Astrocyte of the cerebellum (primary cell): ENCODE data around the gene FHOD3.

ENCODE experiments used
- DNase-seq: peaks from one replicate; pipeline ENCODE4 v3.0.0-alpha.2; 2011; ENCODE audit warnings: low read depth
- H3K4me3 ChIP-seq: 2 replicates; pipeline ENCODE4 v1.5.1; 2011; ENCODE audit warnings: mild to moderate bottlenecking, low read depth, low read length, moderate library complexity
- in situ Hi-C: cut with HindIII; loops from 2 replicates; pipeline ENCODE4 v1.10.0; 2017; ENCODE audit warnings: low sequenced_read_pairs
- TF ChIP-seq, protein P1 (sequence below): IDR thresholded peaks from 2 replicates; pipeline ENCODE4 v1.5.1; 2012; ENCODE audit warnings: low read length, low read depth, moderate library complexity, mild to moderate bottlenecking; ENCODE audit errors: missing control alignments

FHOD3 gene

DNA sequence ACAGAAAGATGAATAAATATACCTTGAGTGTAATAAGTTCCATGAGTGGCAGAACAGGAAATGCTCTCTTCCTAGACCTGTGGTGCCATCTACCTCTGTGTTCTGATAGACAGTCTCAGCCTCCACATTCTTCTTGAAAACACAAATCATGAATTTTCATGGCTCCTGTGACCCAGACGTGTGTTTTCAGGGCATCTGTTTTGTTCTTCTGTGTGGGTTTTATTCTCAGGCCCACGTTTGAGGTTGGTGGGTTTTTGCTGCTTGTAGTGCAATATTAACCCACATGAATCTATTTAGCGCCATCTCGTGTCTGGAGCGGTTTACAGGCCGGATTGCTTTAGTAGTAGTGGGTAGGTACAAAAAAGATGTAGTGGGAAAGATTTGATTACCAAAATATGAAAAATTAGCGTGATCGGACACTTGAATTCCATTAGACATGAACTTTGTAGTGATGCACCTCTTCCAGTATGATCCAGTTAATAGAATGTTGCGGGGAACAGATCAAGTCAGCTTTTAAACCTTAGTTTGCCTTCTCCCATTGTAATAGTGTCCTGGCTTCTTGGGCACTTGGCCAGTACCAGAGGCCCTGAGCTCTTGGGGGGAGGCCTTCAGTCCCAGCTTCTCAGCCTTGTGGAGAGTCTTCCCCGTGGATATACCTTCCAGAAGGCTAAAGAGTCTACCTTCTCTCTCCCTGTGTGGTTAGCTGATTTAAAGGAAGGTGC lies 274.8 kb downstream of the FHOD3 start:
- TF ChIP-seq, protein P1, sequence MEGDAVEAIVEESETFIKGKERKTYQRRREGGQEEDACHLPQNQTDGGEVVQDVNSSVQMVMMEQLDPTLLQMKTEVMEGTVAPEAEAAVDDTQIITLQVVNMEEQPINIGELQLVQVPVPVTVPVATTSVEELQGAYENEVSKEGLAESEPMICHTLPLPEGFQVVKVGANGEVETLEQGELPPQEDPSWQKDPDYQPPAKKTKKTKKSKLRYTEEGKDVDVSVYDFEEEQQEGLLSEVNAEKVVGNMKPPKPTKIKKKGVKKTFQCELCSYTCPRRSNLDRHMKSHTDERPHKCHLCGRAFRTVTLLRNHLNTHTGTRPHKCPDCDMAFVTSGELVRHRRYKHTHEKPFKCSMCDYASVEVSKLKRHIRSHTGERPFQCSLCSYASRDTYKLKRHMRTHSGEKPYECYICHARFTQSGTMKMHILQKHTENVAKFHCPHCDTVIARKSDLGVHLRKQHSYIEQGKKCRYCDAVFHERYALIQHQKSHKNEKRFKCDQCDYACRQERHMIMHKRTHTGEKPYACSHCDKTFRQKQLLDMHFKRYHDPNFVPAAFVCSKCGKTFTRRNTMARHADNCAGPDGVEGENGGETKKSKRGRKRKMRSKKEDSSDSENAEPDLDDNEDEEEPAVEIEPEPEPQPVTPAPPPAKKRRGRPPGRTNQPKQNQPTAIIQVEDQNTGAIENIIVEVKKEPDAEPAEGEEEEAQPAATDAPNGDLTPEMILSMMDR = peak; percentile 83
- peak; percentile 57 for DNase-seq
- H3K4me3 ChIP-seq = no peak overlapping the region
- in situ Hi-C loops = no loop called here

GRCh38 chr18:36576339-36576738 lies 278.8 kb downstream of the FHOD3 start:
- TF ChIP-seq, protein P1 = no peak
- in situ Hi-C loops = no loop called here
- H3K4me3 ChIP-seq = no peak overlapping the region
- DNase-seq = no peak

DNA sequence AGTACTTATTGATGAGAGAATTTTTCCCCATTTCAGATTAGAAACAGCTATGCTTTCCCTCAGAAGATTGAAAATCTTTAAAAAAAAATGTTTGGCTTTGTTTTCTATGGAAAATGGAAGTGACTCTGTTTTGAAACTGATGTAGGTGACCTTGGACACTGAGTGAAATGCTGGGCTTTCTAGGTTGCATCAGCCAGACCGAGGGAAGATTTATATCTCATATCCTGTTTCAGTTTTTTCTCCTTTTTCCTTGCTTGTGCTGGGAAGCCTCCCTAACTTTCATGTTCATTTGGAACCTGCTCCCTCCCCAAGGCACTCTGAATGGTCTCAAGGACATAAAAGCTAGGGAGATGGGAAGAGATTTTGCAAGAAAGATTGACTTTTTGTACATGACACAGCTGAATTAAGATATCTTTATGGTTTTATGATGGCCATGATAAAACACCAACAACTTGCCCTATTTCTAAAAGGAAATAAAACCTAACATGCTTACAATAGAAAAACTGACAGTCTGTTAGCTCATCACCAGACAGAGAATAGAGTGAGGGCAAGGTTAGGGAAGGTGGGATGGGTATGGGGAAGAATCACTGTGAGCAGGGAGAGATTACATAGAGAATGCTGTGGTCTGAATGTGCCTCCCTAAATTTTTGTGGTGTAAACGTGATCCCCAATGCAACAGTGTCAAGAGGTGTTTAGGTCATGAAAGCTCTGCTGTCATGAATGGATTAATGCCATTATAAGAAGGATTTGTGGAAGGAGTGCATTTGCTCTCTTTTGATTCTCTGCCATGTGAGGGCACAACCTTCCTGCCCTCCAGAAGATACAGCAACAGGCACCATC lies 281.6 kb downstream of the FHOD3 start:
- in situ Hi-C loops = no loop called here
- DNase-seq = no peak
- H3K4me3 ChIP-seq = no peak overlapping the region
- TF ChIP-seq, protein P1 = no peak

DNA sequence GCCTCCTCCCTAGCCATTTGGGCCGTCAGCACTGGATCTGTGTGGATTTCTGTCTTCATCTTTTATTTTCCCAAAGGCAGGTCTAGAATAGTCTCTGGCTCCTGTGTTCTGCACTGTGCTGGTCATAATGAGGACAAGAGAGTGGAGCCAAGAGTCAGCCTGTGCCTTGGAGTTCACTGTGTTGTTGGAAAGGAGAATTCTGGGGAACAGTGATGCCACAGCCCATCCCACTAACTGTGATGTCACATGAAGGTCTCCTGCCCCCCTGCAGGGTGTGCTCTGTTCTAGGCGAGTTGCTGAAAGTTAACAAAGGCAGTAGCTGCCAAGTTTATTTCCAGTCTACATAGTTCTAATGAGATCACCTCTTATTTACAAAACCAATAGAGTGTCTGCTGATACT lies 282.8 kb downstream of the FHOD3 start:
- TF ChIP-seq, protein P1 = peak; percentile 5
- peak; percentile 26 for DNase-seq
- in situ Hi-C loops = no loop called here
- H3K4me3 ChIP-seq = no peak overlapping the region

- in situ Hi-C loops = no loop called here
- DNase-seq = no peak
- no peak overlapping the region for H3K4me3 ChIP-seq
- TF ChIP-seq, protein P1 = no peak
Observed at GRCh38 chr18:36580874-36581750, 283.6 kb downstream of the FHOD3 start.

- in situ Hi-C loops = no loop called here
- H3K4me3 ChIP-seq = no peak overlapping the region
- TF ChIP-seq, protein P1 = no peak
- DNase-seq = no peak
Observed at GRCh38 chr18:36582988-36583745, 285.7 kb downstream of the FHOD3 start.
